CD14-positive monocyte (primary cell): ENCODE measurements around the gene PPP2R2C. TPM values are rescaled to one million over a fixed set of nuclear protein-coding genes. Genes with fewer than 3 reads are reported as not detected.

Experiments used
- DNase-seq, 3 donors: peaks; one replicate each; pipeline ENCODE4 v3.0.0-alpha.2; 2011 to 2022
- H2AFZ ChIP-seq: 2 replicates; pipeline ENCODE4 v1.6.0; 2012; ENCODE audit warnings: mild to moderate bottlenecking, low read depth, low read length, inconsistent platforms; ENCODE audit not compliant: insufficient read depth, poor library complexity, severe bottlenecking
- H3K27ac ChIP-seq, 2 donors: 1 replicate in 1 of 2; 2 replicates in 1 of 2; pipeline ENCODE4 v1.5.1; 2012 to 2013; ENCODE audit warnings: low read length in 2 of 2, control low read depth in 1 of 2, inconsistent platforms in 1 of 2, low read depth in 1 of 2, mild to moderate bottlenecking in 1 of 2
- H3K27me3 ChIP-seq, 2 donors: one replicate each; pipeline versions ENCODE4 v1.6.0 to v1.6.1; 2011 to 2013; ENCODE audit warnings: low read length in 2 of 2; ENCODE audit not compliant: control insufficient read depth in 2 of 2, insufficient read depth in 2 of 2
- H3K36me3 ChIP-seq, 2 donors: replicated peaks in 1 of 2; 1 replicate in 1 of 2; 2 replicates in 1 of 2; pipeline versions ENCODE4 v1.5.1 to v1.6.1; 2012 to 2013; ENCODE audit warnings: low read length in 2 of 2, control low read depth in 1 of 2, inconsistent platforms in 1 of 2, mild to moderate bottlenecking in 1 of 2; ENCODE audit not compliant: insufficient read depth in 2 of 2, control insufficient read depth in 1 of 2
- H3K4me1 ChIP-seq, 2 donors: 1 replicate in 1 of 2; 2 replicates in 1 of 2; pipeline versions ENCODE4 v1.5.1 to v1.6.1; 2012 to 2013; ENCODE audit warnings: low read length in 2 of 2, control low read depth in 1 of 2, inconsistent platforms in 1 of 2, mild to moderate bottlenecking in 1 of 2, moderate library complexity in 1 of 2; ENCODE audit not compliant: insufficient read depth in 2 of 2, control insufficient read depth in 1 of 2
- H3K4me2 ChIP-seq: replicated peaks from 2 replicates; pipeline ENCODE3; 2012; ENCODE audit warnings: low read length, moderate library complexity, mild to moderate bottlenecking; ENCODE audit not compliant: poor library complexity, severe bottlenecking; ENCODE audit errors: extremely low read depth
- H3K4me3 ChIP-seq, 3 experiments: fragments of 200-600 bp in 1 of 3; sonication (generic) in 1 of 3; replicated peaks in 1 of 3; 1 replicate in 2 of 3; 2 replicates in 1 of 3; pipeline ENCODE4 v1.5.1; 2011 to 2013; ENCODE audit warnings: low read length in 3 of 3, mild to moderate bottlenecking in 3 of 3, control low read depth in 2 of 3, low read depth in 2 of 3, inconsistent platforms in 1 of 3, moderate library complexity in 1 of 3
- H3K79me2 ChIP-seq: 2 replicates; pipeline ENCODE4 v1.6.0; 2012; ENCODE audit warnings: mild to moderate bottlenecking, control low read depth, inconsistent platforms, low read length, moderate library complexity; ENCODE audit not compliant: insufficient read depth
- H3K9ac ChIP-seq: 2 replicates; pipeline ENCODE4 v1.6.0; 2017; ENCODE audit warnings: low read length, mild to moderate bottlenecking; ENCODE audit not compliant: insufficient read depth, poor library complexity, severe bottlenecking
- H3K9me3 ChIP-seq, 2 donors: replicated peaks in 1 of 2; 1 replicate in 1 of 2; 2 replicates in 1 of 2; pipeline versions ENCODE4 v1.5.1 to v1.6.1; 2012 to 2013; ENCODE audit warnings: low read length in 2 of 2, control low read depth in 1 of 2; ENCODE audit not compliant: control insufficient read depth in 1 of 2, insufficient read depth in 1 of 2
- H4K20me1 ChIP-seq: 2 replicates; pipeline ENCODE4 v1.6.0; 2012; ENCODE audit warnings: mild to moderate bottlenecking, low read length, control low read depth, moderate library complexity; ENCODE audit not compliant: insufficient read depth
- H3K27ac Mint-ChIP-seq, 7 donors: one replicate each; pipeline ENCODE4 v1.8.0; 2020; ENCODE audit warnings: mild to moderate bottlenecking in 7 of 7, mixed read lengths in 7 of 7, moderate library complexity in 6 of 7, inconsistent platforms in 2 of 7
- H3K27me3 Mint-ChIP-seq, 3 donors: one replicate each; pipeline ENCODE4 v1.8.0; 2021 to 2022; ENCODE audit warnings: low read depth in 3 of 3, mild to moderate bottlenecking in 3 of 3, mixed read lengths in 3 of 3, moderate library complexity in 3 of 3, inconsistent platforms in 1 of 3
- H3K36me3 Mint-ChIP-seq, 2 donors: one replicate each; pipeline ENCODE4 v1.8.0; 2020; ENCODE audit warnings: mixed read lengths in 2 of 2, inconsistent platforms in 1 of 2, mild to moderate bottlenecking in 1 of 2
- H3K4me1 Mint-ChIP-seq: one replicate; pipeline ENCODE4 v1.8.0; 2020; ENCODE audit warnings: mild to moderate bottlenecking, mixed read lengths
- H3K4me3 Mint-ChIP-seq, 2 donors: one replicate each; pipeline ENCODE4 v1.8.0; 2020; ENCODE audit warnings: mild to moderate bottlenecking in 2 of 2, mixed read lengths in 2 of 2, moderate library complexity in 1 of 2
- H3K9me3 Mint-ChIP-seq, 7 donors: one replicate each; pipeline ENCODE4 v1.8.0; 2020 to 2022; ENCODE audit warnings: mixed read lengths in 7 of 7, mild to moderate bottlenecking in 6 of 7, moderate library complexity in 6 of 7, inconsistent platforms in 2 of 7
- WGBS: methylation state at CpG from one replicate; pipeline ENCODE4 v1.1.5; 2013; ENCODE audit warnings: missing lambda C conversion rate; ENCODE audit not compliant: insufficient coverage; 5-methylcytosine and 5-hydroxymethylcytosine counted together
- intact Hi-C, 2 donors: fragments of 100-400 bp; cut with micrococcal nuclease; formaldehyde crosslinking; loops; one replicate each; pipeline versions ENCODE4 v1.15.0 to v1.15.1; 2023
- polyA plus RNA-seq, 3 donors: library from polyadenylated mRNA; depleted of rRNA in 1 of 3; unstranded in 2 of 3; stranded (reverse) in 1 of 3; fragments of 300-500 nt in 2 of 3; fragments of >200 nt in 1 of 3; fragmentation: Illumina TruSeq in 2 of 3; gene quantifications; 1 replicate in 2 of 3; 2 replicates in 1 of 3; pipeline ENCODE4 v1.2.3, GENCODE V29; 2012 to 2021
- TF ChIP-seq, protein P1 (sequence below): fragments of 200-600 bp; IDR thresholded peaks from one replicate; pipeline ENCODE4 v1.8.0; 2022; ENCODE audit warnings: antibody characterized with exemption, mild to moderate bottlenecking

Gene PPP2R2C
- polyA plus RNA-seq, 3 donors, result not detected

- Histone ChIP-seq H3K27ac (no peak overlapping the region), H3K4me1 (no peaks in the 10 kb centered on the region), H3K4me2 (no peak overlapping the region), H4K20me1 (no peaks in the 10 kb centered on the region), H3K27me3 (no peaks in the 10 kb centered on the region), H3K9me3 (no peaks in the 10 kb centered on the region), H3K4me3 (no peak overlapping the region), H3K9ac (no peak overlapping the region), H2AFZ (no peak overlapping the region), H3K79me2 (no peaks in the 10 kb centered on the region), H3K36me3 (no peaks in the 10 kb centered on the region)
- no peak overlapping the region for H3K4me3 Mint-ChIP-seq
- intact Hi-C loops, result no loop called here
- H3K27ac Mint-ChIP-seq, result no peak overlapping the region
- peaks cover 0 to 10% (median 4%) of the 10 kb centered on the region in 3 donors for H3K27me3 Mint-ChIP-seq
- no peaks in the 10 kb centered on the region for H3K4me1 Mint-ChIP-seq
- H3K36me3 Mint-ChIP-seq, result no peaks in the 10 kb centered on the region
- TF ChIP-seq, protein P1, sequence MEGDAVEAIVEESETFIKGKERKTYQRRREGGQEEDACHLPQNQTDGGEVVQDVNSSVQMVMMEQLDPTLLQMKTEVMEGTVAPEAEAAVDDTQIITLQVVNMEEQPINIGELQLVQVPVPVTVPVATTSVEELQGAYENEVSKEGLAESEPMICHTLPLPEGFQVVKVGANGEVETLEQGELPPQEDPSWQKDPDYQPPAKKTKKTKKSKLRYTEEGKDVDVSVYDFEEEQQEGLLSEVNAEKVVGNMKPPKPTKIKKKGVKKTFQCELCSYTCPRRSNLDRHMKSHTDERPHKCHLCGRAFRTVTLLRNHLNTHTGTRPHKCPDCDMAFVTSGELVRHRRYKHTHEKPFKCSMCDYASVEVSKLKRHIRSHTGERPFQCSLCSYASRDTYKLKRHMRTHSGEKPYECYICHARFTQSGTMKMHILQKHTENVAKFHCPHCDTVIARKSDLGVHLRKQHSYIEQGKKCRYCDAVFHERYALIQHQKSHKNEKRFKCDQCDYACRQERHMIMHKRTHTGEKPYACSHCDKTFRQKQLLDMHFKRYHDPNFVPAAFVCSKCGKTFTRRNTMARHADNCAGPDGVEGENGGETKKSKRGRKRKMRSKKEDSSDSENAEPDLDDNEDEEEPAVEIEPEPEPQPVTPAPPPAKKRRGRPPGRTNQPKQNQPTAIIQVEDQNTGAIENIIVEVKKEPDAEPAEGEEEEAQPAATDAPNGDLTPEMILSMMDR, result no peak
- 44% methylated on average over 15 of the region's 19 CpGs for WGBS
- no peak for DNase-seq
- H3K9me3 Mint-ChIP-seq, result no peaks in the 10 kb centered on the region
Measured at GRCh38 chr4:6389142-6389825, 83.1 kb downstream of the PPP2R2C start.

- TF ChIP-seq, protein P1, result no peak
- Histone ChIP-seq H2AFZ (no peak overlapping the region), H3K27me3 (no peaks in the 10 kb centered on the region), H3K4me3 (no peak overlapping the region), H3K79me2 (no peaks in the 10 kb centered on the region), H3K4me2 (no peak overlapping the region), H3K9me3 (no peaks in the 10 kb centered on the region), H3K27ac (no peak overlapping the region), H4K20me1 (no peaks in the 10 kb centered on the region), H3K36me3 (no peaks in the 10 kb centered on the region), H3K4me1 (no peaks in the 10 kb centered on the region), H3K9ac (no peak overlapping the region)
- Mint-ChIP-seq H3K27me3 (peaks cover 0 to 10% (median 4%) of the 10 kb centered on the region in 3 donors), H3K27ac (no peak overlapping the region), H3K9me3 (no peaks in the 10 kb centered on the region), H3K4me1 (no peaks in the 10 kb centered on the region), H3K36me3 (no peaks in the 10 kb centered on the region), H3K4me3 (no peak overlapping the region)
- intact Hi-C loops, result no loop called here
- no peak for DNase-seq
- WGBS, result 60% methylated on average over 9 of the region's 9 CpGs
Measured at GRCh38 chr4:6388713-6389112, 83.7 kb downstream of the PPP2R2C start.
